Measurements from ENCODE around the gene ATP11B. TPM values are rescaled to one million over a fixed set of nuclear protein-coding genes. Genes with fewer than 3 reads are reported as not detected.
A peak's percentile ranks its signal among the peaks of the same experiment; 100 is the strongest.

ATP11B gene
- polyA plus RNA-seq, 3 donors from 2014 or later = 21.8 to 85.1 (median 39.5) TPM

- H3K27ac Mint-ChIP-seq = peak overlapping the region; percentile 28 to 88 (median 64)
- peaks cover 0 to 8% (median 5%) of the 10 kb centered on the region in 3 donors for H3K36me3 Mint-ChIP-seq
- peaks cover 47 to 84% of the 10 kb centered on the region in 2 donors for H3K4me1 Mint-ChIP-seq
- H3K9me3 Mint-ChIP-seq = no peaks in the 10 kb centered on the region
- DNase-seq = no peak
- H3K27me3 Mint-ChIP-seq (ENCODE audit: low read depth in 3 of 3) = peaks cover 0 to 3% (median 0%) of the 10 kb centered on the region in 3 donors
- H3K4me3 Mint-ChIP-seq = no peak overlapping the region
Observed at GRCh38 chr3:182912474-182912873, 119.2 kb downstream of the ATP11B start.

- DNase-seq = peak; percentile 13 to 33 (median 19)
- H3K36me3 Mint-ChIP-seq = peaks cover 0 to 8% (median 5%) of the 10 kb centered on the region in 3 donors
- no peaks in the 10 kb centered on the region for H3K9me3 Mint-ChIP-seq
- peak overlapping the region; percentile 50 to 66 (median 58) for H3K4me3 Mint-ChIP-seq
- H3K27ac Mint-ChIP-seq = peak overlapping the region; percentile 64 to 86 (median 80)
- peaks cover 47 to 77% of the 10 kb centered on the region in 2 donors for H3K4me1 Mint-ChIP-seq
- peaks cover 0 to 3% (median 0%) of the 10 kb centered on the region in 3 donors for H3K27me3 Mint-ChIP-seq (ENCODE audit: low read depth in 3 of 3)
Observed at GRCh38 chr3:182913889-182914288, 120.6 kb downstream of the ATP11B start.

- peak overlapping the region; percentile 59 to 86 (median 76) for H3K27ac Mint-ChIP-seq
- H3K9me3 Mint-ChIP-seq = no peaks in the 10 kb centered on the region
- H3K4me3 Mint-ChIP-seq = peak overlapping the region in 4 of 5 donors; percentile 12 to 66 (median 56)
- H3K27me3 Mint-ChIP-seq (ENCODE audit: low read depth in 3 of 3) = peaks cover 0 to 3% (median 0%) of the 10 kb centered on the region in 3 donors
- H3K36me3 Mint-ChIP-seq = peaks cover 0 to 8% (median 5%) of the 10 kb centered on the region in 3 donors
- DNase-seq = no peak
- peaks cover 47 to 73% of the 10 kb centered on the region in 2 donors for H3K4me1 Mint-ChIP-seq
Observed at GRCh38 chr3:182914341-182914740, 121.0 kb downstream of the ATP11B start.

GRCh38 chr3:182917134-182917533 is 123.8 kb downstream of the ATP11B start:
- H3K4me1 Mint-ChIP-seq = peaks cover 27 to 48% of the 10 kb centered on the region in 2 donors
- no peak for DNase-seq
- H3K4me3 Mint-ChIP-seq = no peak overlapping the region
- no peaks in the 10 kb centered on the region for H3K9me3 Mint-ChIP-seq
- peaks cover 0 to 3% (median 0%) of the 10 kb centered on the region in 3 donors for H3K27me3 Mint-ChIP-seq (ENCODE audit: low read depth in 3 of 3)
- H3K36me3 Mint-ChIP-seq = peaks cover 0 to 14% (median 8%) of the 10 kb centered on the region in 3 donors
- H3K27ac Mint-ChIP-seq = no peak overlapping the region

- H3K4me3 Mint-ChIP-seq = no peak overlapping the region
- no peaks in the 10 kb centered on the region for H3K9me3 Mint-ChIP-seq
- peaks cover 7 to 25% (median 12%) of the 10 kb centered on the region in 3 donors for H3K36me3 Mint-ChIP-seq
Observed at GRCh38 chr3:182919866-182920357, 126.6 kb downstream of the ATP11B start.

GRCh38 chr3:182920515-182921084 is 127.3 kb downstream of the ATP11B start:
- H3K27ac Mint-ChIP-seq = peak overlapping the region in 1 of 6 donors; percentile 31
- peaks cover 0 to 3% (median 0%) of the 10 kb centered on the region in 3 donors for H3K27me3 Mint-ChIP-seq (ENCODE audit: low read depth in 3 of 3)
- no peak for DNase-seq
- H3K4me3 Mint-ChIP-seq = no peak overlapping the region
- H3K4me1 Mint-ChIP-seq = peaks cover 4 to 30% of the 10 kb centered on the region in 2 donors
- H3K36me3 Mint-ChIP-seq = peaks cover 7 to 27% (median 17%) of the 10 kb centered on the region in 3 donors
- H3K9me3 Mint-ChIP-seq = no peaks in the 10 kb centered on the region

More at GRCh38 chr3:182919866-182920357, 126.6 kb downstream of the ATP11B start:
- no peak for DNase-seq
- Mint-ChIP-seq H3K4me1 (peaks cover 7 to 30% of the 10 kb centered on the region in 2 donors), H3K27me3 (ENCODE audit: low read depth in 3 of 3) (peaks cover 0 to under 1% (median 0%) of the 10 kb centered on the region in 3 donors), H3K27ac (no peak overlapping the region)

- H3K4me1 Mint-ChIP-seq = peaks cover 10 to 29% of the 10 kb centered on the region in 2 donors
- DNase-seq = no peak
- H3K36me3 Mint-ChIP-seq = peaks cover 7 to 27% (median 25%) of the 10 kb centered on the region in 3 donors
- H3K27me3 Mint-ChIP-seq (ENCODE audit: low read depth in 3 of 3) = peaks cover 0 to 3% (median 0%) of the 10 kb centered on the region in 3 donors
- H3K27ac Mint-ChIP-seq = no peak overlapping the region
- H3K4me3 Mint-ChIP-seq = no peak overlapping the region
- H3K9me3 Mint-ChIP-seq = no peaks in the 10 kb centered on the region
Observed at GRCh38 chr3:182921665-182922355, 128.5 kb downstream of the ATP11B start.

GRCh38 chr3:182925330-182925943 is 132.1 kb downstream of the ATP11B start:
- H3K4me3 Mint-ChIP-seq = no peak overlapping the region
- DNase-seq = no peak
- H3K36me3 Mint-ChIP-seq = peaks cover 10 to 41% (median 26%) of the 10 kb centered on the region in 3 donors
- H3K27me3 Mint-ChIP-seq (ENCODE audit: low read depth in 3 of 3) = peaks cover 0 to 6% (median 0%) of the 10 kb centered on the region in 3 donors
- peaks cover 13 to 31% of the 10 kb centered on the region in 2 donors for H3K4me1 Mint-ChIP-seq
- H3K9me3 Mint-ChIP-seq = peaks cover 0 to 3% (median under 1%) of the 10 kb centered on the region in 6 donors
- peak overlapping the region in 1 of 6 donors; percentile 41 for H3K27ac Mint-ChIP-seq

GRCh38 chr3:182925944-182926337 is 132.6 kb downstream of the ATP11B start:
- H3K36me3 Mint-ChIP-seq = peaks cover 8 to 41% (median 21%) of the 10 kb centered on the region in 3 donors
- H3K27me3 Mint-ChIP-seq (ENCODE audit: low read depth in 3 of 3) = peaks cover 0 to 6% (median 0%) of the 10 kb centered on the region in 3 donors
- no peak overlapping the region for H3K4me3 Mint-ChIP-seq
- DNase-seq = no peak
- peak overlapping the region in 2 of 6 donors; percentile 8 to 41 for H3K27ac Mint-ChIP-seq
- H3K9me3 Mint-ChIP-seq = peaks cover 0 to 3% (median under 1%) of the 10 kb centered on the region in 6 donors
- H3K4me1 Mint-ChIP-seq = peaks cover 13 to 31% of the 10 kb centered on the region in 2 donors

GRCh38 chr3:182935803-182936202 is 142.5 kb downstream of the ATP11B start:
- DNase-seq = no peak
- H3K4me3 Mint-ChIP-seq = no peak overlapping the region
- H3K4me1 Mint-ChIP-seq = peaks cover 13 to 20% of the 10 kb centered on the region in 2 donors
- H3K27me3 Mint-ChIP-seq (ENCODE audit: low read depth in 3 of 3) = peaks cover 1 to 3% (median 2%) of the 10 kb centered on the region in 3 donors
- H3K36me3 Mint-ChIP-seq = peaks cover 4 to 9% (median 5%) of the 10 kb centered on the region in 3 donors
- H3K9me3 Mint-ChIP-seq = peaks cover 2 to 18% (median 5%) of the 10 kb centered on the region in 6 donors
- H3K27ac Mint-ChIP-seq = no peak overlapping the region

GRCh38 chr3:182936239-182936917 is 143.1 kb downstream of the ATP11B start:
- DNase-seq = no peak
- Mint-ChIP-seq H3K4me3 (no peak overlapping the region), H3K36me3 (peaks cover 4 to 9% (median 5%) of the 10 kb centered on the region in 3 donors), H3K9me3 (peaks cover 2 to 15% (median 3%) of the 10 kb centered on the region in 6 donors), H3K4me1 (peaks cover 13 to 20% of the 10 kb centered on the region in 2 donors), H3K27ac (no peak overlapping the region), H3K27me3 (ENCODE audit: low read depth in 3 of 3) (peaks cover 0 to 2% (median 0%) of the 10 kb centered on the region in 3 donors)

- DNase-seq = no peak
- Mint-ChIP-seq H3K27me3 (ENCODE audit: low read depth in 3 of 3) (peaks cover 0 to 2% (median 0%) of the 10 kb centered on the region in 3 donors), H3K4me3 (no peak overlapping the region), H3K36me3 (peaks cover 4 to 9% (median 5%) of the 10 kb centered on the region in 3 donors), H3K4me1 (peaks cover 13 to 20% of the 10 kb centered on the region in 2 donors), H3K27ac (no peak overlapping the region), H3K9me3 (peaks cover 2 to 10% (median 3%) of the 10 kb centered on the region in 6 donors)
Observed at GRCh38 chr3:182936918-182937285, 143.6 kb downstream of the ATP11B start.
